Measurements from ENCODE around the gene KCTD12. TPM values are rescaled to one million over a fixed set of nuclear protein-coding genes. Genes with fewer than 3 reads are reported as not detected.

Gene KCTD12
- total RNA-seq, 4 donors from 2014 or later, result 91.5 to 376 (median 127) TPM

DNA sequence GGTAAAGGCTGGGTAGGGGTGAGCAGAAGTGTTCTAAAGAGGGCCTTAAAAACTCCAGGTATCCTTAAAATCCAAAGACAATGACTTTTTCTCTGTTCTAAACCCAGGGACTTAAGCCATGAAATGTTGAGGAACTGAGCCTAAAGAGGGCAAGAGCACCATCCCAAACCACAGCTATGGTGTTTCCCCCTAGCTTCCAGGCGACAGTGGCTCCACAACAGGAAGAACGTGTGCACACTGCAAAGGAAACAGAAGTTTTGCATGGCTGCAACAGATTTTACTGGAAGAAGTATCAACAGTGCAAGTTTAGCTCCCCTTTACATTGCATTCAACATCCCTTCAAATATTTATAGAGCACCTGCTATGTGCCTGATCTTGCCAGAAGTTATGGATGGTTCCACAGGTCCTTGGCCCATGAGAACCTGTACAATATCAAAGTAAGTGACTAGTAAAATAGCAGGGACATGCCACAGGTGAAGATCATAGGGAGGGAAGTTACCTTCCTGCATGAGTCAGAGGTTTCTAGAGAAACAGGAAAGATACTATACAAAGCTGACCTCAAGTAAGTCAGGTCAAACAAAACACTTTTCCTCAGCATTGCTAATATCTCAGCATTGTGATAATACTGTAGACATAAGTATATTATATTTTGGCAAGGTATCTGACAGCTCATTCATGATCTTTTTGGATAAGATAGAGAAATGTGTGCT, 8.4 kb upstream of the KCTD12 start:
- H3K36me3 ChIP-seq, result no peaks in the 10 kb centered on the region
- TF ChIP-seq POLR2A (IDR thresholded peaks at IDR 0.05), result no peak
- TF ChIP-seq, protein P1, sequence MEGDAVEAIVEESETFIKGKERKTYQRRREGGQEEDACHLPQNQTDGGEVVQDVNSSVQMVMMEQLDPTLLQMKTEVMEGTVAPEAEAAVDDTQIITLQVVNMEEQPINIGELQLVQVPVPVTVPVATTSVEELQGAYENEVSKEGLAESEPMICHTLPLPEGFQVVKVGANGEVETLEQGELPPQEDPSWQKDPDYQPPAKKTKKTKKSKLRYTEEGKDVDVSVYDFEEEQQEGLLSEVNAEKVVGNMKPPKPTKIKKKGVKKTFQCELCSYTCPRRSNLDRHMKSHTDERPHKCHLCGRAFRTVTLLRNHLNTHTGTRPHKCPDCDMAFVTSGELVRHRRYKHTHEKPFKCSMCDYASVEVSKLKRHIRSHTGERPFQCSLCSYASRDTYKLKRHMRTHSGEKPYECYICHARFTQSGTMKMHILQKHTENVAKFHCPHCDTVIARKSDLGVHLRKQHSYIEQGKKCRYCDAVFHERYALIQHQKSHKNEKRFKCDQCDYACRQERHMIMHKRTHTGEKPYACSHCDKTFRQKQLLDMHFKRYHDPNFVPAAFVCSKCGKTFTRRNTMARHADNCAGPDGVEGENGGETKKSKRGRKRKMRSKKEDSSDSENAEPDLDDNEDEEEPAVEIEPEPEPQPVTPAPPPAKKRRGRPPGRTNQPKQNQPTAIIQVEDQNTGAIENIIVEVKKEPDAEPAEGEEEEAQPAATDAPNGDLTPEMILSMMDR (IDR thresholded peaks at IDR 0.05), result no peak
- no peak for DNase-seq
- peaks cover 0 to 2% of the 10 kb centered on the region in 2 donors for H3K9me3 ChIP-seq
- H3K27ac ChIP-seq, result no peak overlapping the region
- intact Hi-C loops (cut with DNase I; ENCODE audit: low total_unique reads), result no loop called here
- no peak overlapping the region for H3K4me3 ChIP-seq
- no peaks in the 10 kb centered on the region for H3K27me3 ChIP-seq
- no peaks in the 10 kb centered on the region for H3K4me1 ChIP-seq

DNA sequence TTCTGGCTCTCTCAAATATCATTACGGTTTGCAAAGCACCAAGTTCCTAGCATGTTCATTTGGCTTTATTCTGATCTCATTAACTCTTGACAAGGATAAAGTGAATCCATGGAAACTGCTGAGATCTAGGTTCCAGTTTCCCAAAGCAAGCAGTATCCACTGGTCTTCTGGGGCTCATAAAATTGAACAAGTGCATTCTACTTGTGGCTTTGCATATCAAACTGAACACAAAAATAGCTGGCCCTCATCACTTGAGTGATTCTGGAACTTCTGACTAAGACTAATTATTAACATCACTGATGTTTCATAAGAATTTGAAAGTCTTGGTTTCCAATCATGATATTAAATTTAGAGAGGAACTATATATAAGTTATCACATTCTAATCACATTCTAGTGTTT, 6.3 kb upstream of the KCTD12 start:
- no peak overlapping the region for H3K4me3 ChIP-seq
- no peaks in the 10 kb centered on the region for H3K4me1 ChIP-seq
- DNase-seq, result no peak
- no peak overlapping the region for H3K27ac ChIP-seq
- no peaks in the 10 kb centered on the region for H3K27me3 ChIP-seq
- intact Hi-C loops (cut with DNase I; ENCODE audit: low total_unique reads), result no loop called here
- no peaks in the 10 kb centered on the region for H3K36me3 ChIP-seq
- TF ChIP-seq POLR2A (IDR thresholded peaks at IDR 0.05), result no peak
- TF ChIP-seq, protein P1 (IDR thresholded peaks at IDR 0.05), result no peak
- H3K9me3 ChIP-seq, result no peaks in the 10 kb centered on the region

DNA sequence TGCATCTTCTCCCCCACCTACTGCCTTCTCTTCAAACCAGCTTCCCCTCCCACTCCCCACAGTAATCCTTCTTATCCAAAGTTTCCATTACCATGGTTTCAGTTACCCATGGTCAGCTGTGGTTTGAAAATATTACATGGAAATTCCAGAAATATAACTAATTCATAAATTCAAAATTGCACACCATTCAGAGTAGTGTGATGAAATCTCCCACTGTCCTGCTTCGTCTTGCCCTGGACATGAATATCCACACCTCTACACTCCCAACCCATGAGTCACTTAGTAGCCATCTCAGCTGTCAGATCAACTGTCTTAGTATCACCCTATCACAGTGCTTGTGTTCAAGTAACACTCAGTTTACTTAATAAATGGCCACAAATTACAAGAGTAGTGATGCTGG, 3.8 kb upstream of the KCTD12 start:
- H3K4me1 ChIP-seq, result no peaks in the 10 kb centered on the region
- no peak overlapping the region for H3K4me3 ChIP-seq
- no peak overlapping the region for H3K27ac ChIP-seq
- H3K9me3 ChIP-seq, result no peaks in the 10 kb centered on the region
- DNase-seq, result no peak
- no peak for TF ChIP-seq POLR2A (IDR thresholded peaks at IDR 0.05)
- no peaks in the 10 kb centered on the region for H3K27me3 ChIP-seq
- intact Hi-C loops (cut with DNase I; ENCODE audit: low total_unique reads), result no loop called here
- no peaks in the 10 kb centered on the region for H3K36me3 ChIP-seq

DNA sequence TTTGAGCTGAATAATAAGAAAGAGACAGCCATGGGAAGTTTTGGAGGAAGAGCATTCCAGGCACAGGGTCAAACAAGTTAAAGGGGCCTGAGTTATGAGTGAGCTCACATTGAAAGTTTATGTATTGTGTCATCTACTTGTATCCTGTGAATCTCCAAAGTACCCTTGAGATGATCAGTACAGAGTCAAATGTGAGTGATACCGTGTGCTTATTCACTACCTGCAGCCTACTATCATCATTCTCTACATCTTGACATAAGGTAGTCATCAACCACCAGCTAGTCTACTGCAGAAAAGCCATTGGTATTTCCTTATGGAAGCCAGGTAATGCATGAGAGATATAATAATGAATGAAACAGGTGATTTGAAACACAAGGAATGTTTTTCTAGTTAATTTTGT, 3.0 kb upstream of the KCTD12 start:
- H3K36me3 ChIP-seq, result no peaks in the 10 kb centered on the region
- intact Hi-C loops (cut with DNase I; ENCODE audit: low total_unique reads), result no loop called here
- H3K27ac ChIP-seq, result no peak overlapping the region
- no peak overlapping the region for H3K4me3 ChIP-seq
- TF ChIP-seq POLR2A (IDR thresholded peaks at IDR 0.05), result no peak
- TF ChIP-seq, protein P1 (IDR thresholded peaks at IDR 0.05), result no peak
- DNase-seq, result no peak
- no peaks in the 10 kb centered on the region for H3K4me1 ChIP-seq
- no peaks in the 10 kb centered on the region for H3K27me3 ChIP-seq
- no peaks in the 10 kb centered on the region for H3K9me3 ChIP-seq

DNA sequence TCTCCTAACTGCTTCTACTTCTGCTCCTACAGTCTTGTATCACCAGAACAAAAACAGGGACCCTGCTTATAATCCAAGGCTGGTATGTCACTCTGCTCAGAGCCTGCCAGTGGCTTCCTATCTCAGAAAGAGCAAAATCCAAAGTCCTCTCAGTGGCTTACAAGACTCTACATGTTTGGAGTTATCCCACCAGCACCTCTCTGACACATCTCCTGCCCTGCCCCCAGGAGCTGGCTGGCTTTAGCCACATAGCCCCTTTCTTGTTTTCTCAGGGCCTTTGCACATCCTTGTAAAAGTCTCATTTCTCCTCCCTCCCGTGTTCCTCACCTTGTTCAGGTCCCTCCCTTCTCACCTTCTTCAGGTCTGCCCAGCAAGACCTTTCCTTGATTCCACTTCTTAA, 2.2 kb upstream of the KCTD12 start:
- Histone ChIP-seq H3K36me3 (no peaks in the 10 kb centered on the region), H3K4me1 (no peaks in the 10 kb centered on the region), H3K27me3 (no peaks in the 10 kb centered on the region), H3K27ac (no peak overlapping the region), H3K4me3 (no peak overlapping the region), H3K9me3 (no peaks in the 10 kb centered on the region)
- no peak for TF ChIP-seq POLR2A (IDR thresholded peaks at IDR 0.05)
- TF ChIP-seq, protein P1 (IDR thresholded peaks at IDR 0.05), result no peak
- intact Hi-C loops (cut with DNase I; ENCODE audit: low total_unique reads), result no loop called here
- DNase-seq, result no peak

Data from uterus (tissue), 4 donors.